CD14-positive monocyte (primary cell): ENCODE results near the gene FOXO3. TPM values are rescaled to one million over a fixed set of nuclear protein-coding genes. Genes with fewer than 3 reads are reported as not detected.

ENCODE experiments used
- DNase-seq, 3 donors: peaks; one replicate each; pipeline ENCODE4 v3.0.0-alpha.2; 2011 to 2022
- H2AFZ ChIP-seq: 2 replicates; pipeline ENCODE4 v1.6.0; 2012; ENCODE audit warnings: mild to moderate bottlenecking, low read depth, low read length, inconsistent platforms; ENCODE audit not compliant: insufficient read depth, poor library complexity, severe bottlenecking
- H3K27ac ChIP-seq, 2 donors: 1 replicate in 1 of 2; 2 replicates in 1 of 2; pipeline ENCODE4 v1.5.1; 2012 to 2013; ENCODE audit warnings: low read length in 2 of 2, control low read depth in 1 of 2, inconsistent platforms in 1 of 2, low read depth in 1 of 2, mild to moderate bottlenecking in 1 of 2
- H3K27me3 ChIP-seq, 2 donors: one replicate each; pipeline versions ENCODE4 v1.6.0 to v1.6.1; 2011 to 2013; ENCODE audit warnings: low read length in 2 of 2; ENCODE audit not compliant: control insufficient read depth in 2 of 2, insufficient read depth in 2 of 2
- H3K36me3 ChIP-seq, 2 donors: replicated peaks in 1 of 2; 1 replicate in 1 of 2; 2 replicates in 1 of 2; pipeline versions ENCODE4 v1.5.1 to v1.6.1; 2012 to 2013; ENCODE audit warnings: low read length in 2 of 2, control low read depth in 1 of 2, inconsistent platforms in 1 of 2, mild to moderate bottlenecking in 1 of 2; ENCODE audit not compliant: insufficient read depth in 2 of 2, control insufficient read depth in 1 of 2
- H3K4me1 ChIP-seq, 2 donors: 1 replicate in 1 of 2; 2 replicates in 1 of 2; pipeline versions ENCODE4 v1.5.1 to v1.6.1; 2012 to 2013; ENCODE audit warnings: low read length in 2 of 2, control low read depth in 1 of 2, inconsistent platforms in 1 of 2, mild to moderate bottlenecking in 1 of 2, moderate library complexity in 1 of 2; ENCODE audit not compliant: insufficient read depth in 2 of 2, control insufficient read depth in 1 of 2
- H3K4me2 ChIP-seq: replicated peaks from 2 replicates; pipeline ENCODE3; 2012; ENCODE audit warnings: low read length, moderate library complexity, mild to moderate bottlenecking; ENCODE audit not compliant: poor library complexity, severe bottlenecking; ENCODE audit errors: extremely low read depth
- H3K4me3 ChIP-seq, 3 experiments: fragments of 200-600 bp in 1 of 3; sonication (generic) in 1 of 3; replicated peaks in 1 of 3; 1 replicate in 2 of 3; 2 replicates in 1 of 3; pipeline ENCODE4 v1.5.1; 2011 to 2013; ENCODE audit warnings: low read length in 3 of 3, mild to moderate bottlenecking in 3 of 3, control low read depth in 2 of 3, low read depth in 2 of 3, inconsistent platforms in 1 of 3, moderate library complexity in 1 of 3
- H3K79me2 ChIP-seq: 2 replicates; pipeline ENCODE4 v1.6.0; 2012; ENCODE audit warnings: mild to moderate bottlenecking, control low read depth, inconsistent platforms, low read length, moderate library complexity; ENCODE audit not compliant: insufficient read depth
- H3K9ac ChIP-seq: 2 replicates; pipeline ENCODE4 v1.6.0; 2017; ENCODE audit warnings: low read length, mild to moderate bottlenecking; ENCODE audit not compliant: insufficient read depth, poor library complexity, severe bottlenecking
- H3K9me3 ChIP-seq, 2 donors: replicated peaks in 1 of 2; 1 replicate in 1 of 2; 2 replicates in 1 of 2; pipeline versions ENCODE4 v1.5.1 to v1.6.1; 2012 to 2013; ENCODE audit warnings: low read length in 2 of 2, control low read depth in 1 of 2; ENCODE audit not compliant: control insufficient read depth in 1 of 2, insufficient read depth in 1 of 2
- H4K20me1 ChIP-seq: 2 replicates; pipeline ENCODE4 v1.6.0; 2012; ENCODE audit warnings: mild to moderate bottlenecking, low read length, control low read depth, moderate library complexity; ENCODE audit not compliant: insufficient read depth
- H3K27ac Mint-ChIP-seq, 7 donors: one replicate each; pipeline ENCODE4 v1.8.0; 2020; ENCODE audit warnings: mild to moderate bottlenecking in 7 of 7, mixed read lengths in 7 of 7, moderate library complexity in 6 of 7, inconsistent platforms in 2 of 7
- H3K27me3 Mint-ChIP-seq, 3 donors: one replicate each; pipeline ENCODE4 v1.8.0; 2021 to 2022; ENCODE audit warnings: low read depth in 3 of 3, mild to moderate bottlenecking in 3 of 3, mixed read lengths in 3 of 3, moderate library complexity in 3 of 3, inconsistent platforms in 1 of 3
- H3K36me3 Mint-ChIP-seq, 2 donors: one replicate each; pipeline ENCODE4 v1.8.0; 2020; ENCODE audit warnings: mixed read lengths in 2 of 2, inconsistent platforms in 1 of 2, mild to moderate bottlenecking in 1 of 2
- H3K4me1 Mint-ChIP-seq: one replicate; pipeline ENCODE4 v1.8.0; 2020; ENCODE audit warnings: mild to moderate bottlenecking, mixed read lengths
- H3K4me3 Mint-ChIP-seq, 2 donors: one replicate each; pipeline ENCODE4 v1.8.0; 2020; ENCODE audit warnings: mild to moderate bottlenecking in 2 of 2, mixed read lengths in 2 of 2, moderate library complexity in 1 of 2
- H3K9me3 Mint-ChIP-seq, 7 donors: one replicate each; pipeline ENCODE4 v1.8.0; 2020 to 2022; ENCODE audit warnings: mixed read lengths in 7 of 7, mild to moderate bottlenecking in 6 of 7, moderate library complexity in 6 of 7, inconsistent platforms in 2 of 7
- WGBS: methylation state at CpG from one replicate; pipeline ENCODE4 v1.1.5; 2013; ENCODE audit warnings: missing lambda C conversion rate; ENCODE audit not compliant: insufficient coverage; 5-methylcytosine and 5-hydroxymethylcytosine counted together
- intact Hi-C, 2 donors: fragments of 100-400 bp; cut with micrococcal nuclease; formaldehyde crosslinking; loops; one replicate each; pipeline versions ENCODE4 v1.15.0 to v1.15.1; 2023
- polyA plus RNA-seq, 3 donors: library from polyadenylated mRNA; depleted of rRNA in 1 of 3; unstranded in 2 of 3; stranded (reverse) in 1 of 3; fragments of 300-500 nt in 2 of 3; fragments of >200 nt in 1 of 3; fragmentation: Illumina TruSeq in 2 of 3; gene quantifications; 1 replicate in 2 of 3; 2 replicates in 1 of 3; pipeline ENCODE4 v1.2.3, GENCODE V29; 2012 to 2021
- TF ChIP-seq, protein P1 (sequence below): fragments of 200-600 bp; IDR thresholded peaks from one replicate; pipeline ENCODE4 v1.8.0; 2022; ENCODE audit warnings: antibody characterized with exemption, mild to moderate bottlenecking

FOXO3 gene
- polyA plus RNA-seq, 3 donors, result 15.4 to 23.2 (median 17.5) TPM

DNA sequence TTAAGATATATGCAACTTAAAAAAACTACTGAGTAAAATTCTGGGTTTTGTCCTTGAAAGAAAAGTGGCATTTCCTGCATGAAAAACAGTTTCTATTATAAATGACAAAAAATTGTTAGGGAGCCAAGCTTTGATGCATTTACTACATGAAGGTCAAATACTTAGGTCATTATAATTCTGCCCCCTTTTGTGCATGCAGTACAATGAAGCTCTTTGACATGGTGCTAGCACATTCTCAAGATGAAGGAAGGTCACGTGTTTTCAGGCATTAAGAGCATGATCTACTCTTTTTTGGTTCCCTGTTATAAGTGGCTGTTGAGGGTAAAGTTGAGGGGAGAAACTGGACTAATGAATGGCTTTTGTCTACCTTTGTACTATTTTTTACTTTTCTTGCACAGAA lies 72.7 kb downstream of the FOXO3 start:
- Histone ChIP-seq H2AFZ (no peak overlapping the region), H3K79me2 (peaks cover 85% of the 10 kb centered on the region), H3K4me2 (no peak overlapping the region), H3K4me1 (peaks cover 21 to 45% of the 10 kb centered on the region in 2 donors), H4K20me1 (peaks cover 99% of the 10 kb centered on the region), H3K36me3 (no peaks in the 10 kb centered on the region), H3K9ac (no peak overlapping the region), H3K4me3 (no peak overlapping the region), H3K27me3 (no peaks in the 10 kb centered on the region), H3K9me3 (no peaks in the 10 kb centered on the region), H3K27ac (no peak overlapping the region)
- Mint-ChIP-seq H3K9me3 (no peaks in the 10 kb centered on the region), H3K4me1 (peaks cover 66% of the 10 kb centered on the region), H3K27ac (no peak overlapping the region), H3K27me3 (no peaks in the 10 kb centered on the region), H3K36me3 (peaks cover 2 to 9% of the 10 kb centered on the region in 2 donors), H3K4me3 (no peak overlapping the region)
- intact Hi-C loops, result no loop called here
- no peak for DNase-seq
- WGBS, result no CpG with 5 or more reads among the region's 1 CpG
- TF ChIP-seq, protein P1, sequence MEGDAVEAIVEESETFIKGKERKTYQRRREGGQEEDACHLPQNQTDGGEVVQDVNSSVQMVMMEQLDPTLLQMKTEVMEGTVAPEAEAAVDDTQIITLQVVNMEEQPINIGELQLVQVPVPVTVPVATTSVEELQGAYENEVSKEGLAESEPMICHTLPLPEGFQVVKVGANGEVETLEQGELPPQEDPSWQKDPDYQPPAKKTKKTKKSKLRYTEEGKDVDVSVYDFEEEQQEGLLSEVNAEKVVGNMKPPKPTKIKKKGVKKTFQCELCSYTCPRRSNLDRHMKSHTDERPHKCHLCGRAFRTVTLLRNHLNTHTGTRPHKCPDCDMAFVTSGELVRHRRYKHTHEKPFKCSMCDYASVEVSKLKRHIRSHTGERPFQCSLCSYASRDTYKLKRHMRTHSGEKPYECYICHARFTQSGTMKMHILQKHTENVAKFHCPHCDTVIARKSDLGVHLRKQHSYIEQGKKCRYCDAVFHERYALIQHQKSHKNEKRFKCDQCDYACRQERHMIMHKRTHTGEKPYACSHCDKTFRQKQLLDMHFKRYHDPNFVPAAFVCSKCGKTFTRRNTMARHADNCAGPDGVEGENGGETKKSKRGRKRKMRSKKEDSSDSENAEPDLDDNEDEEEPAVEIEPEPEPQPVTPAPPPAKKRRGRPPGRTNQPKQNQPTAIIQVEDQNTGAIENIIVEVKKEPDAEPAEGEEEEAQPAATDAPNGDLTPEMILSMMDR, result no peak

DNA sequence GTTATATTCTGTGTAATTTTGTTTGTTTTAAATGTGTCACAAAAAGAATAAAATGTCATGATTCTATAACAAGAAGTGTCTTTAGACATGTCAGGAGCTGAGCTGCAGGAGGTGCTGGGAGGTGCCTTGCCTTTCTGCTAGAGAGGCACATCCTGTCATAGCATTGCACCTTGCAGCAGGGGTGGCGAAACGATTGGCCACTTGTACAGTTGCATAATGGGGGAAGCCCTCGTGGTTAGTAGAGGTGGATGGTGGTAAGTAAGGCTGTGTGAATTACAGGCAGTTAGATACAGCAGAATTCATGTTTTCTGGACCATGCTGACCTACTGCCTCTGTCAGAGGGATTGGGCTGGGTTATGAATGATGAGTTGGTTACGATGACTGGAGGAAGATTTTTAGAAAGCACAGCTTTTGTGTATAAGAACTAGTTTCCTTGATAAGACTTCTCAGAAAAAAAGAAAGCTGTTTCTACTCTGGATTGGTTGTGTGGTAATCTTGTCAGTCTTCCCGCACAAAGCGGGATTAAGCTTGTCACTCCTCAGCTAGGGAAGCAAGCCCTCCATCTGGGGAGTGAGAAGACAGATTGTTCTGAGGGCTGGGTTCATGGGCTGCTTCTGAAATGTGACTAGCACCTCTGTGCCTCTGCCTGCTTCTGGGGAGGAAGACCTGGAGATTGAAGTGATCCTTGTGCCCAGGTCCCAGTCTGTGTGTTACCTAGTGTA lies 74.9 kb downstream of the FOXO3 start:
- Histone ChIP-seq H3K79me2 (peaks cover 85% of the 10 kb centered on the region), H4K20me1 (peaks cover 99% of the 10 kb centered on the region), H2AFZ (no peak overlapping the region), H3K36me3 (no peaks in the 10 kb centered on the region), H3K4me3 (peak overlapping the region in 1 of 3 experiments; percentile 9), H3K27me3 (no peaks in the 10 kb centered on the region), H3K9me3 (no peaks in the 10 kb centered on the region), H3K9ac (no peak overlapping the region), H3K27ac (no peak overlapping the region), H3K4me1 (peaks cover 15 to 35% of the 10 kb centered on the region in 2 donors), H3K4me2 (peak overlapping the region; percentile 30)
- H3K27me3 Mint-ChIP-seq, result no peaks in the 10 kb centered on the region
- 3% methylated on average over 5 of the region's 6 CpGs for WGBS
- no peaks in the 10 kb centered on the region for H3K9me3 Mint-ChIP-seq
- peak overlapping the region; percentile 2 to 70 (median 50) for H3K27ac Mint-ChIP-seq
- intact Hi-C loops, result no loop called here
- H3K36me3 Mint-ChIP-seq, result peaks cover 10 to 13% of the 10 kb centered on the region in 2 donors
- peak overlapping the region in 1 of 2 donors; percentile 22 for H3K4me3 Mint-ChIP-seq
- TF ChIP-seq, protein P1, result no peak
- H3K4me1 Mint-ChIP-seq, result peaks cover 60% of the 10 kb centered on the region
- peak; percentile 47 to 73 (median 55) for DNase-seq
